ENCODE results near the gene DLK1. TPM values are rescaled to one million over a fixed set of nuclear protein-coding genes. Genes with fewer than 3 reads are reported as not detected.
A peak's percentile ranks its signal among the peaks of the same experiment; 100 is the strongest.

The DLK1 gene
- total and polyA plus RNA-seq, 2 of the 4 experiments (the other 2 are of a cell fraction): under 0.01 to 0.07 TPM

GRCh38 chr14:100690672-100691071 lies 36.0 kb upstream of the DLK1 start:
- Histone ChIP-seq H2AK9ac (replicated peaks; ENCODE audit: low read depth, low read length, poor library complexity) (no peak overlapping the region), H3K4me1 (ENCODE audit: control insufficient read depth, insufficient read depth, low read length) (peaks cover 23% of the 10 kb centered on the region), H2BK120ac (ENCODE audit: low read depth, low read length) (peak overlapping the region; percentile 26; the same call in 1 of the 2 replicates), H3K4me2 (ENCODE audit: low read depth, low read length) (no peak overlapping the region), H2BK20ac (ENCODE audit: low read depth, low read length) (no peak overlapping the region), H3K9me3 (ENCODE audit: control insufficient read depth, insufficient read depth, low read length) (no peaks in the 10 kb centered on the region), H2BK5ac (ENCODE audit: low read depth, low read length, poor library complexity, severe bottlenecking) (no peak overlapping the region), H3K9me1 (ENCODE audit: insufficient read depth, low read length) (peaks cover 18% of the 10 kb centered on the region), H4K91ac (ENCODE audit: insufficient read depth, low read depth, low read length) (no peak overlapping the region; the same call in 1 of the 2 replicates), H2AFZ (replicated peaks; ENCODE audit: low read length, poor library complexity) (no peak overlapping the region), H4K5ac (ENCODE audit: low read depth, low read length) (no peak overlapping the region), H2BK15ac (ENCODE audit: low read depth, low read length) (no peak overlapping the region), H3K23ac (ENCODE audit: low read depth, low read length) (no peak overlapping the region), H3K27me3 (ENCODE audit: control insufficient read depth, insufficient read depth, low read length) (no peaks in the 10 kb centered on the region), H2AK5ac (ENCODE audit: low read depth, low read length) (peak overlapping the region; percentile 29; the same call in 1 of the 2 replicates), H3K9ac (ENCODE audit: low read depth, low read length) (no peak overlapping the region), H4K8ac (ENCODE audit: low read depth in 2 of 2, low read length in 2 of 2) (no peak overlapping the region), H3K27ac (ENCODE audit: insufficient read depth, low read length) (no peak overlapping the region), H3K4me3 (ENCODE audit: insufficient read depth, low read depth, low read length) (no peak overlapping the region), H4K20me1 (ENCODE audit: insufficient read depth, low read length) (no peaks in the 10 kb centered on the region), H3K4ac (ENCODE audit: low read depth, low read length) (0 out of 2 replicates have a peak overlapping the region, but pooled peaks have one; percentile 15), H3K36me3 (ENCODE audit: control insufficient read depth, insufficient read depth, low read length) (no peaks in the 10 kb centered on the region), H3K18ac (ENCODE audit: low read depth, low read length) (no peak overlapping the region), H3K79me1 (ENCODE audit: low read depth in 1 of 2, low read length in 2 of 2) (no peaks in the 10 kb centered on the region), H3K56ac (ENCODE audit: extremely low read depth, insufficient read depth, low read length) (no peak overlapping the region), H3K14ac (replicated peaks; ENCODE audit: low read depth, low read length) (no peak overlapping the region)
- intact Hi-C loops (cut with micrococcal nuclease): loop anchor here (10.0 kb wide), 1 partner anchor 134 kb away; the partner anchor contains the start of gene MEG3
- no peak for DNase-seq
- no peak for TF ChIP-seq CEBPB (IDR thresholded peaks at IDR 0.05; ENCODE audit: low read depth, low read length)
- no peak for TF ChIP-seq FOS (IDR thresholded peaks at IDR 0.05; ENCODE audit: low read depth, low read length)
- TF ChIP-seq MXI1 (IDR thresholded peaks at IDR 0.05; ENCODE audit: borderline replicate concordance, low read depth, low read length): no peak
- no peak for TF ChIP-seq CTCF (conservative IDR thresholded peaks at IDR 0.05; ENCODE audit: low read depth, low read length)
- POLR2A ChIA-PET (ENCODE audit: unreplicated experiment): no interaction called here
- WGBS, 2 experiments (ENCODE audit: extremely low coverage in 2 of 2, insufficient read length in 1 of 2): 96% methylated on average over 4 of the region's 5 CpGs; no CpG with 5 or more reads in 1 of the 2 experiments
- dilution Hi-C loops (cut with HindIII; ENCODE audit: low sequenced_read_pairs, unreplicated experiment): no loop called here
- BruUV-seq (replicated peaks): no TSS peak
- ATAC-seq (ENCODE audit: low read depth): no peak
- in situ Hi-C loops (cut with MboI; ENCODE audit: low sequenced_read_pairs): no loop called here
- CTCF ChIA-PET: no interaction called here
